ENCODE measurements around the gene MIDN. TPM values are rescaled to one million over a fixed set of nuclear protein-coding genes. Genes with fewer than 3 reads are reported as not detected.

The MIDN gene
- total and polyA plus RNA-seq, 2 of the 4 experiments (the other 2 are of a cell fraction), result 2.5 to 26.0 TPM

DNA sequence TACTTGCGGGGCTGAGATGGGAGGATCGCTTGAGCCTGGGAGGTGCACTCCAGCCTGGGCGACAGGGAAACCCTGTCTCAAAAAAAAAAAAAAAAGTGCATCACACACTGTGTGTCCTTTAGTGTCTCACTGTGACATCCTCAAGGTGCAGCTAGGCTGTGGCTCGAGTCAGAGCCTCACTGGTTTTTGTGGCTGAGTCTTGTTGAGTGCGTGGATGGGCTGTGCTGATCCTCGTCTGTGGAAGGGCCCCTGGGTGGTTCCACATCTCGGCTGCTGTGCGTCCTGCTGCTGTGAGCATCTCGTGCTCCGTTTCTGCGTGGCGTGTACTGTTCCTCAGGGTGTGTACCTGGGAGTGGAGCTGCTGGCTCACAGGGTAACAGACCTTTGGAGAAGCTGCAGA lies 31.6 kb upstream of the MIDN start:
- no peak overlapping the region for H2BK5ac ChIP-seq (ENCODE audit: low read depth, low read length, poor library complexity, severe bottlenecking)
- H3K36me3 ChIP-seq (ENCODE audit: control insufficient read depth, insufficient read depth, low read length), result peaks cover 26% of the 10 kb centered on the region; the same call in 1 of the 2 replicates
- 88% methylated on average over 5 of the region's 12 CpGs; no CpG with 5 or more reads in 1 of the 2 experiments for WGBS, 2 experiments (ENCODE audit: extremely low coverage in 2 of 2, insufficient read length in 1 of 2)
- H3K79me1 ChIP-seq (ENCODE audit: low read depth in 1 of 2, low read length in 2 of 2), result peaks cover 18 to 80% of the 10 kb centered on the region in 2 experiments; a peak in 3 of 4 replicates
- H2BK20ac ChIP-seq (ENCODE audit: low read depth, low read length), result no peak overlapping the region
- TF ChIP-seq BHLHE40 (IDR thresholded peaks at IDR 0.05; ENCODE audit: low read depth, low read length), result no peak
- TF ChIP-seq MAZ (IDR thresholded peaks at IDR 0.05; ENCODE audit: borderline replicate concordance, low read depth, low read length), result no peak
- no peak for TF ChIP-seq RCOR1 (IDR thresholded peaks at IDR 0.05; ENCODE audit: insufficient replicate concordance, low read length)
- TF ChIP-seq CHD1 (IDR thresholded peaks at IDR 0.05; ENCODE audit: low read depth, low read length), result no peak
- TF ChIP-seq RFX5 (IDR thresholded peaks at IDR 0.05; ENCODE audit: low read depth, low read length), result no peak
- no peak for TF ChIP-seq FOS (IDR thresholded peaks at IDR 0.05; ENCODE audit: low read depth, low read length)
- no peak for TF ChIP-seq RAD21 (IDR thresholded peaks at IDR 0.05; ENCODE audit: low read length)
- TF ChIP-seq MXI1 (IDR thresholded peaks at IDR 0.05; ENCODE audit: borderline replicate concordance, low read depth, low read length), result no peak
- no peak for TF ChIP-seq SMC3 (IDR thresholded peaks at IDR 0.05; ENCODE audit: low read depth, low read length)
- no peak for TF ChIP-seq CEBPB (IDR thresholded peaks at IDR 0.05; ENCODE audit: low read depth, low read length)
- TF ChIP-seq MAFK (IDR thresholded peaks at IDR 0.05; ENCODE audit: low read depth, low read length), result no peak
- TF ChIP-seq, protein P1, sequence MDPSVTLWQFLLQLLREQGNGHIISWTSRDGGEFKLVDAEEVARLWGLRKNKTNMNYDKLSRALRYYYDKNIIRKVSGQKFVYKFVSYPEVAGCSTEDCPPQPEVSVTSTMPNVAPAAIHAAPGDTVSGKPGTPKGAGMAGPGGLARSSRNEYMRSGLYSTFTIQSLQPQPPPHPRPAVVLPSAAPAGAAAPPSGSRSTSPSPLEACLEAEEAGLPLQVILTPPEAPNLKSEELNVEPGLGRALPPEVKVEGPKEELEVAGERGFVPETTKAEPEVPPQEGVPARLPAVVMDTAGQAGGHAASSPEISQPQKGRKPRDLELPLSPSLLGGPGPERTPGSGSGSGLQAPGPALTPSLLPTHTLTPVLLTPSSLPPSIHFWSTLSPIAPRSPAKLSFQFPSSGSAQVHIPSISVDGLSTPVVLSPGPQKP (IDR thresholded peaks at IDR 0.05; ENCODE audit: borderline replicate concordance, low read depth, low read length), result no peak
- TF ChIP-seq, protein P2, sequence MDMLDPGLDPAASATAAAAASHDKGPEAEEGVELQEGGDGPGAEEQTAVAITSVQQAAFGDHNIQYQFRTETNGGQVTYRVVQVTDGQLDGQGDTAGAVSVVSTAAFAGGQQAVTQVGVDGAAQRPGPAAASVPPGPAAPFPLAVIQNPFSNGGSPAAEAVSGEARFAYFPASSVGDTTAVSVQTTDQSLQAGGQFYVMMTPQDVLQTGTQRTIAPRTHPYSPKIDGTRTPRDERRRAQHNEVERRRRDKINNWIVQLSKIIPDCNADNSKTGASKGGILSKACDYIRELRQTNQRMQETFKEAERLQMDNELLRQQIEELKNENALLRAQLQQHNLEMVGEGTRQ (IDR thresholded peaks at IDR 0.05; ENCODE audit: low read depth, low read length), result no peak
- TF ChIP-seq POLR2A (IDR thresholded peaks at IDR 0.05; ENCODE audit: low read depth, low read length), result no peak; the same call in 1 of the 2 replicates
- TF ChIP-seq NFE2L2 (IDR thresholded peaks at IDR 0.05; ENCODE audit: low read depth, low read length), result no peak
- H2AK5ac ChIP-seq (ENCODE audit: low read depth, low read length), result peak overlapping the region; percentile 17; the same call in 1 of the 2 replicates
- no peak for DNase-seq
- H3K4ac ChIP-seq (ENCODE audit: low read depth, low read length), result no peak overlapping the region
- no TSS peak for BruUV-seq (replicated peaks)
- no peak overlapping the region for H3K14ac ChIP-seq (replicated peaks; ENCODE audit: low read depth, low read length)
- no peak overlapping the region for H4K5ac ChIP-seq (ENCODE audit: low read depth, low read length)
- intact Hi-C loops (cut with micrococcal nuclease) (no loop called here), in situ Hi-C loops (cut with MboI; ENCODE audit: low sequenced_read_pairs) (no loop called here), dilution Hi-C loops (cut with HindIII; ENCODE audit: low sequenced_read_pairs, unreplicated experiment) (no loop called here)
- H4K20me1 ChIP-seq (ENCODE audit: insufficient read depth, low read length), result peaks cover 63% of the 10 kb centered on the region
- no peak overlapping the region for H3K4me2 ChIP-seq (ENCODE audit: low read depth, low read length)
- no peak overlapping the region for H3K9ac ChIP-seq (ENCODE audit: low read depth, low read length)
- H2AFZ ChIP-seq (replicated peaks; ENCODE audit: low read length, poor library complexity), result no peak overlapping the region
- no peak overlapping the region for H2AK9ac ChIP-seq (replicated peaks; ENCODE audit: low read depth, low read length, poor library complexity)
- no peak overlapping the region for H4K8ac ChIP-seq (ENCODE audit: low read depth in 2 of 2, low read length in 2 of 2)
- peaks cover 15% of the 10 kb centered on the region for H3K9me1 ChIP-seq (ENCODE audit: insufficient read depth, low read length)
- no peaks in the 10 kb centered on the region for H3K27me3 ChIP-seq (ENCODE audit: control insufficient read depth, insufficient read depth, low read length)
- peaks cover 18% of the 10 kb centered on the region for H3K4me1 ChIP-seq (ENCODE audit: control insufficient read depth, insufficient read depth, low read length)
- no peak overlapping the region for H2BK120ac ChIP-seq (ENCODE audit: low read depth, low read length)
- ChIA-PET CTCF (interaction anchor here (0.6 to 1.5 kb wide), 2 partner anchors 18 to 27 kb away, joined by 4 to 5 read pairs; no protein-coding TSS in a partner anchor), POLR2A (ENCODE audit: unreplicated experiment) (no interaction called here)
- no peak overlapping the region for H3K23ac ChIP-seq (ENCODE audit: low read depth, low read length)
- H2BK15ac ChIP-seq (ENCODE audit: low read depth, low read length), result no peak overlapping the region
- H3K18ac ChIP-seq (ENCODE audit: low read depth, low read length), result no peak overlapping the region
- H4K91ac ChIP-seq (ENCODE audit: insufficient read depth, low read depth, low read length), result no peak overlapping the region
- ATAC-seq (ENCODE audit: low read depth), result no peak
- no peak overlapping the region for H3K27ac ChIP-seq (ENCODE audit: insufficient read depth, low read length)
- H3K4me3 ChIP-seq (ENCODE audit: insufficient read depth, low read depth, low read length), result no peak overlapping the region
- H3K9me3 ChIP-seq (ENCODE audit: control insufficient read depth, insufficient read depth, low read length), result no peaks in the 10 kb centered on the region
- no peak overlapping the region for H3K56ac ChIP-seq (ENCODE audit: extremely low read depth, insufficient read depth, low read length)
